HL-60 (cell line): ENCODE measurements around the gene SLC38A10.

Source experiments
- DNase-seq, 2 experiments: peaks; one replicate each; pipeline ENCODE4 v3.0.0-alpha.2; 2010 to 2020; ENCODE audit warnings: low read depth in 1 of 2, low spot score in 1 of 2
- H3K27ac ChIP-seq: fragments of 250-450 bp; sonication (Bioruptor Pico); replicated peaks from 2 replicates; pipeline ENCODE4 v1.5.1; 2020; ENCODE audit warnings: mild to moderate bottlenecking, moderate library complexity
- H3K27me3 ChIP-seq: fragments of 250-450 bp; sonication (Bioruptor Pico); 2 replicates; pipeline ENCODE4 v1.5.1; 2021; ENCODE audit warnings: mild to moderate bottlenecking, moderate library complexity; ENCODE audit not compliant: insufficient read depth, poor library complexity, severe bottlenecking
- H3K4me3 ChIP-seq: replicated peaks from 2 replicates; pipeline ENCODE4 v1.5.1; 2011; ENCODE audit warnings: mild to moderate bottlenecking, control low read depth, low read length; ENCODE audit not compliant: insufficient read depth
- CTCF ChIP-seq: IDR thresholded peaks from one replicate; pipeline ENCODE4 v1.5.1; 2011; ENCODE audit warnings: low read length, control low read depth, inconsistent platforms; ENCODE audit not compliant: insufficient read depth
- GABPA ChIP-seq: IDR thresholded peaks from 2 replicates; pipeline ENCODE4 v1.6.1; 2012; ENCODE audit warnings: low read depth
- POLR2AphosphoS5 ChIP-seq: IDR thresholded peaks from 2 replicates; pipeline ENCODE4 v1.6.1; 2012; ENCODE audit warnings: low read depth
- REST ChIP-seq: IDR thresholded peaks from 2 replicates; pipeline ENCODE4 v1.6.1; 2012; ENCODE audit warnings: low read depth; ENCODE audit not compliant: insufficient replicate concordance
- SPI1 ChIP-seq: IDR thresholded peaks from 2 replicates; pipeline ENCODE4 v1.6.1; 2012; ENCODE audit warnings: low read depth, mild to moderate bottlenecking, borderline replicate concordance

Gene SLC38A10

DNA sequence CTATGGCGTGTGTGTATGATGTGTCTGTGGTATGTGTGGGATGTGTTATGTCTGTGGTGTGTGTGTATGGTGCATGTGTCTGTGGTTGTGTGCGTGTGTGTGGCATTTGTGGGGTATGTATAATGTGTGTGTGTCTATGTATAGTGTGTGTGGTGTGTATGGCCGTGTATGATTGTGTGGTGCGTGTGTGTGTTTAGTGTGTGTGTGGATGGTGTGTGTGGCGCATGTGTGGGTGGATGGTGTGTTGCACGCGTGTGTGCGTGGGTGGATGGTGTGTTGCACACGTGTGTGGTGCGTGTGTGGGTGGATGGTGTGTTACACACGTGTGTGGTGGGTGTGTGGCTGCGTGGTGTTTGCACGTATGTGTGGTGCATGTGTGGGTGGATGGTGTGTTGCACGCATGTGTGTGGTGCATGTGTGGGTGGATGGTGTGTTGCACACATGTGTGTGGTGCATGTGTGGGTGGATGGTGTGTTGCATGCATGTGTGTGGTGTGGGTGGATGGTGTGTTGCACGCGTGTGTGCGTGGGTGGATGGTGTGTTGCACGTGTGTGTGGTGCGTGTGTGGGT, 5.6 kb upstream of the SLC38A10 start:
- H3K4me3 ChIP-seq, result no peak overlapping the region
- no peak for DNase-seq
- H3K27ac ChIP-seq, result no peak overlapping the region
- no peaks in the 10 kb centered on the region for H3K27me3 ChIP-seq
- TF ChIP-seq POLR2AphosphoS5 (no peak), GABPA (no peak)

GRCh38 chr17:81299846-81300585, 4.9 kb upstream of the SLC38A10 start:
- no peak for DNase-seq
- H3K27ac ChIP-seq, result no peak overlapping the region
- no peak overlapping the region for H3K4me3 ChIP-seq
- TF ChIP-seq GABPA (no peak), REST (no peak), POLR2AphosphoS5 (no peak), SPI1 (no peak), CTCF (no peak)
- H3K27me3 ChIP-seq, result no peaks in the 10 kb centered on the region

- Histone ChIP-seq H3K27me3 (no peaks in the 10 kb centered on the region), H3K4me3 (no peak overlapping the region), H3K27ac (no peak overlapping the region)
- no peak for TF ChIP-seq REST
- TF ChIP-seq CTCF, result no peak
- TF ChIP-seq SPI1, result no peak
- TF ChIP-seq POLR2AphosphoS5, result no peak
- no peak for TF ChIP-seq GABPA
- DNase-seq, result no peak
These were observed 4.1 kb upstream of the SLC38A10 start for GRCh38 chr17:81298991-81299738.

- Histone ChIP-seq H3K27ac (no peak overlapping the region), H3K4me3 (no peak overlapping the region), H3K27me3 (no peaks in the 10 kb centered on the region)
- TF ChIP-seq POLR2AphosphoS5 (no peak), CTCF (no peak), REST (no peak), SPI1 (no peak), GABPA (no peak)
- DNase-seq, result no peak
These were observed 3.4 kb upstream of the SLC38A10 start for GRCh38 chr17:81298325-81298990.
